Stimulated activated CD4-positive, alpha-beta T cell treated with anti-CD3 and anti-CD28 coated beads, Interleukin-12 subunit alpha, Interleukin-12 subunit beta, amount 100 ng/mL, for 24 hours (primary cell): Measurements from ENCODE around the gene NCAN.
"Not testable (repeated sequence)": the region's sequence is repeated elsewhere in the genome, so short reads cannot be mapped to it uniquely, and the experiment has no call there.

Experiments
- DNase-seq, 2 experiments: peaks; one replicate each; pipeline ENCODE4 v3.0.0-alpha.2; 2020; ENCODE audit warnings: low read depth in 2 of 2

Gene NCAN

DNA sequence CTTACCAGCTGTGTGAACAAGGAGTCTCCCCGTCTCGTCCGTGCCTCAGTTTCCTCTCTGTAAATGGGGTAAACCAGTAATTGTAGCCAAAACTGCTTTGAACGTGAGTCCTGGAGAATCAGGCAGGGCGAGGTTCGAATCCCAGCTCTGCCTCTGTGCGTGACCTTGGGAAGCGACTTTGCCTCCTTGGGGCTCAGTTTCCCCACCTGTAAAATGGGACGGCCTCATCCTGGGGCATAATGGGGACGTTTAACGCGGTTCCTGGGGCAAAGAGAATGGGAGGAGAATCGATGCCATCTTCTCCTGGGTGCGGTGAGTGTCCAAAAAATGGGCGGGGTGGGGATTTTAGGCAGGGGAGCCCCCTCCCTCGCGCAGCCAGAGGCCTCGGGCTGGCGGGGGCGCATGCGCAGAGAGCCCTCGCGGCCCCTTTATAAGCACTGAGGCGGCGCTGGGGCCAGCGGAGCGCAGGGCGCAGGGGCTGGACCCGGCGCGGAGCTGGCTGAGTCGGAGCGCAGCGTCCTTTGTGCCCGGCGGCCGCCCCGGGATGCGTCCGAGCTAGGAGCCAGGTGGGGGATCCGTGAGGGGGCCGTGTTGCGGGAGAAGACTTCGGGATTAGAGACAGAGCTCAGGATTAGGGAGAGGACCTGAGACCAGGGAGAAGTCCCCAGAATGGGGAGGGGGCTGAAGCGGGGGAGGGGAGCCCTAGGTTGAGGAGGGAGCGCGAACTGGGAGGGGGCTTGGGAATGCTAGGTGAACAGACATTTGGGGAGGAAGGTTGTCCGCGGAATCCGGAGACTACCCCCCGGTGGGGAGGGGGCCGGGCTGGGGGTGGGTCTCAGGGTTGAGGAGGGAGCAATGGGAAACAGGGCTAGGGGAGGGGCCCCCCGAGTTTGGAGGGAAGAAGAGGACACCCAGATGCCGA lies at the start of gene NCAN:
TSS of gene NCAN (plus strand) at position 460 of the 922 bp plus-strand sequence. CDS start 4,996 bp downstream, outside the sequence.
- DNase-seq: no peak

DNA sequence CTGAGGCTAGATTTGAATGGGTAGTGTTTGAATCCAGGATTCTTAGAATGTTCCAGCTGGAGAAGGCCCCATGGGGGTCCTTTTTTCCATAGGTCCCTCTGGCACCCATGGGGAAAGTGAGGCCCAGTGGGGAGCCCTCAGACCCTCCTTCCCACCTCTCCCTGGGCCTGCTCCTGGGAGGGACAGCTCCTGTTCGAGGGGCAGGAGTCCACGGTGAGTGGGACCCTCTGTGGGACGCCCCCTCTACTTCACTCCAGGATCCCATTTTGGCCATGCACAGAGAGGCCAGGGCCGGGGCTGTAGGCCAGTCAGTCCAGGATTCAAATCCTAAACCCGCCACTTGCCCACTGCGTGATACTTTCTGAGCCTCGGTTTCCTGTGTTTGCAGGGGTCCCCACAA lies 49.3 kb upstream of the NCAN start:
- no peak for DNase-seq

- DNase-seq: no peak
These were observed 46.4 kb upstream of the NCAN start for GRCh38 chr19:19165396-19165795.

DNA sequence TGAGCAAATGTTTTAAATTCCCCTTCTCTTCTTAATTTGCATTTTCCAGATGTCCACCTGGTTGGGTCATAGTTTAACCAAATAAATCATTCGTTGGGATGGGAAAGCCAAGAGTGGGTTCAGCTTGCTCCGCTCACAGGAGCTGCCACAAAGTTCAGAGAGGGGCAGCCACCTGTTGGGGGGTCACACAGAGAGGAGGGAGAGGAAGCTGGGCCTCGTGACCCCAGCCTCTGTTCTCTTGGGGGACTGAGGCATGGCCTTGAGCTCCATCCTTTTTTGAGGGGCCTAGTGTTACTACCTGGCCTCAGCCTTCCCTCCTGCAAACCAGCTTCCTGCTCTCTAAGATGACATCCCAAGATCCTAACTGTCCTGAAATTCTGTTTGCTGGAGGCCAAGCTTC lies 44.1 kb upstream of the NCAN start:
- DNase-seq: no peak

GRCh38 chr19:19169236-19170052 lies 42.3 kb upstream of the NCAN start:
- DNase-seq: no peak

- peak; percentile 61 to 82 for DNase-seq
These were observed 41.5 kb upstream of the NCAN start, which contains the start of gene MEF2B for GRCh38 chr19:19170053-19170872. Gene MEF2B (minus strand): TSS chr19:19170263. CDS start chr19:19150735, 19,528 bp downstream.

- no peak for DNase-seq
These were observed 40.7 kb upstream of the NCAN start for GRCh38 chr19:19170873-19171672.

GRCh38 chr19:19171821-19172532 lies 39.8 kb upstream of the NCAN start:
- no peak for DNase-seq

GRCh38 chr19:19173243-19173642 lies 38.5 kb upstream of the NCAN start:
- not testable (repeated sequence) for DNase-seq

DNA sequence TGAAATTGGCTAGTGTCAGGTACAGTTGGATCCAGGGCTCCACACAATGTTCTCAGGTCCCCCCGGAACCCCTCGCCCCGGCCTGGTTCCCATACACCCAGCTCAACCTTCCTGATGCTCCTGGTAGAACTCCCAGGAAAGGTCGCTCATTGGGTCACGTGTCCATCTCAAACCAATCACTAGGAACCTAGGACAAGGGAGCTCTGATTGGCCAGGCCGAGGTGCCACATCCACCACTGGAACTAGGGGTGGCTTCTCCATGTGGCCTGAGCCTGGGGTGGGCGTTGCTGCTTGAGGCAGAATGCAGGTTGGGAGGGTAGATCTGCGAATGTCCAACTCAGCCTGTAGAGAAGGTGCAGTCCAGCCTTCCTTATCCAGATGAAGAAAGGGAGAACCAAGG lies 34.8 kb upstream of the NCAN start:
- no peak for DNase-seq

DNA sequence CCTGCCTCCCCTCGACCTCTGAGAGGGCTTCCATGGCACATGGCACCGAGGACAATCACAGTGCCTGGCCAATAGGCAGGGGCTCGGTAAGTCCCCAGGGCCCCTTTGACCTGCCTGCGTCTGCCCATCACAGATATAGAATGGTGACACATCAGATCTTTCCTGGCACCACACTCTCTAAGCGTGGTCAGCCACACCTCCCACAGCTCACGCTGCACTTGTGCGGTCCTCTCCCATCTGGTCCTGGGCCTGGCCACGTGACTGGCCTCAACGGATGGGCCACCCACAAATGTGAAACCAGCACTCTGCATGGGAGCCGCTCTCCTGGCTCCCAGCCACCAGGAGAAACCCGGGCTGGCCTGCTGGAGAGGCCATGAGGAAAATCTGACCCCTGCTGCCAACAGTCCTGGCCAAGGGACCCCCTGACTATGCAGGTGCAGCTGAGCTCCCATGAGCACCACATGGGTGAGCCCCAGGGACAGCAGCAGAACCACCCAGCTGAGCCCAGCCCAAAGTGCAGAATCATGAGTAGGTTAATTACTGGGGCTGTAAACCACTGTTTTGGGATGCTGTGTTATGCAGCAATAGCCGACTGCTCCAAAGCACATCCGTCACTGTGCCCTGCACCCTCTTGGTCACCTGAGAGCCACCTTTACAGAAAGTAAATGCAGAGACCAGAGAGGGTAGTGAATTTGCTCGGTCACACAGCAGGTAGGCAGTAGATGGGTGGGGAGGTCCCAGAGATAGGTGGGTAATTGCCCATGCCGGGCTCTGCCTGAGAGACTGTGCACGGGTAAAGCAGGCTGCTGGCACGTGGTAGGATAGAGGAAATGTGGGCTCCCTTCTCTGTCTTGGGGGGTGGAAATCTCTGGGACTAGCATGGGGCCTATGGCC lies 32.0 kb upstream of the NCAN start:
- DNase-seq: no peak

DNA sequence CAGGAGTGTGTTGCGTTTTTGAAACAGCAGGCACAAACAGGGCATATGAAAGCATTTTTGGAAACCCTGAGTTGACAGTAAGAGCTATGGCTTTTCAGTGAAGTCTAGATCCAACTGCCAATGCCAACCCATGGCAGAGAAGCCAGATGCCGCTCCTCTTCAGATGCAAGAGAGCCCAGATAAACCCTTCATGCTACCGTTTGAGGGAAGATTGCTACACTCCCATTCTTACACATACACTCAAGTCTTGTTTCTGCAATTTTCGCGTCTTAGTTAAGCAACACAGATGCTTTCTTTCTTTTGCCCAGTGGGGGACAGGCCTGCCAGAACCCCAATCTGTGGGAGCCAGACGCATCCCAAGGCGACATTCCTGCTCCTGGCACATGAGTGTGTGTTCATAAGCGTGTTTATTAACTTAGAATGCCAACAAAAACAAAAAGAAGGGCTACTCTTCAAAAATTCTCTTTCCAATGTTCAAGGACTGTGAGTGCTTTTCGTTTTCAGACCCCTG lies 30.2 kb upstream of the NCAN start:
- DNase-seq: no peak

DNA sequence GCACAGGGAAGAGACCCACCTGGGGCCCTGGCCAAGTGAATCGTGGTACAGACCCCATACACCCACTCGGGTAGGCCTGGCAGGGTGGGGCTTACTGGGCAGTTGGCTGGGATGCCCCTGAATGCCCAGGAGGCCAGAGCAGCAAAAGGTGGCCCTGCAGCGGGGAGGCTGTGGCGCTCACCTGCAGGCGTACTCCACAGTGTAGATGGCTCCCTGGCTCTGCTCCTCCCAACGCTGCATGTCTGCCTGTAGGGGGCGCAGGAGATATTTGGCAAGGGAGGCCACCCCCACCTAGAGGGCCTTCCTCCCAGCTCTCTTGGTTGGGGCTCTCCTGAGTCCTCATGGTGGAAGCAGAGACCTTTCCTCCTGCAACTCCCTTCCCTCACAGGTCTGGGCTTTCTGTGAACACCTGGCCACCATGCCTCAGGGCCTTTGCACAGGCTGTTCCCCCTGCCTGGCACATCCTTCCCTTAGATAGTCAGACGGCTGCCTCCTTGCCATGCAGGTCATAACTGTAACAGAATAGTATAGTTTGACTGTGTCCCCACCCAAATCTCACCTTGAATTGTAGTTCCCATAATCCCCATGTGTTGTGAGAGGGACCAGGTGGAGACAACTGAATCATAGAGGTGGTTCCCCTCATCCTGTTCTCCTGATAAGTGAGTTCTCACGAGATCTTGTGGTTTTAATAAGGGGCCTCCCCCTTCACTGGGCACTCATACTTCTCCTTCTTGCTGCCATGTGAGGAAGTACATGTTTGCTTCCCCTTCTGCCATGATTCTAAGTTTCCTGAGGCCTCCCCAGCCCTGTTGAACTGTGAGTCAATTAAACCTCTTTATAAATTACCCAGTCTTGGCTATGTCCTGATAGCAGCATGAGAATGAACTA lies 25.7 kb upstream of the NCAN start:
- DNase-seq: peak; percentile 37 to 45

DNA sequence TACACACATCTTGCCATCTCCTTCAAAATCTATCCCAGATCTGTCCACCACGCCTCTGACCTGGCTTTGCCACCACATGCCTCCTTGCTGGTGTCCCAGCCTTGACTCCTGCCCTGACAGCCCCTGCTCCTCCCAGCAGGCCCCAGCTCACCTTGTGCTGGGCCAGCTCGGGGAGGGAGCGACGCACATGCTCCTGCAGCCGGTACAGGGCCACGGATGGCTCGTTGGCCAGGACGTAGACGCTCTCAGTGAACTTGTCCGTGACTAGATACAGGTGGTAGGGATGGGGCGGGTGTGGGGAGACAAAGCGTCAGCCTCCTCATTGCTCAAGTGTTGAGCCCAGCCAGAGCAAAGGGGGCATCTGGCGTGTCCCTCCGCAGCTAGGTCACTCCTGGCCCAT lies 25.0 kb upstream of the NCAN start:
- no peak for DNase-seq

DNA sequence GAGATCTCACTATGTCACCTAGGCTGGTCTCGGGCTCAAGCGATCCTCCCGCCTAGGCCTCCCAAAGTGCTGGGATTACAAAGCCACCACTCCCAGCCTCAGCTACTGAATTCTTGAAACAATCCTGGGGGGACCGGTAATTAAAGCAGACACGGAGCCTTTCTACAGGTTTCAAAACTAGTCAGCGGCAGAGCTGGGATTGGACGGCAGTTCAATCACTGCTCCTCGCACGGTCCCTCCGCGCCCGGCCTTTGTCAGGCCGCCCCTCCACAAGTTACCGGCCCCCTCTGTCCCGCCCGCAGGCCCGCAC lies 20.0 kb upstream of the NCAN start:
- no peak for DNase-seq

DNA sequence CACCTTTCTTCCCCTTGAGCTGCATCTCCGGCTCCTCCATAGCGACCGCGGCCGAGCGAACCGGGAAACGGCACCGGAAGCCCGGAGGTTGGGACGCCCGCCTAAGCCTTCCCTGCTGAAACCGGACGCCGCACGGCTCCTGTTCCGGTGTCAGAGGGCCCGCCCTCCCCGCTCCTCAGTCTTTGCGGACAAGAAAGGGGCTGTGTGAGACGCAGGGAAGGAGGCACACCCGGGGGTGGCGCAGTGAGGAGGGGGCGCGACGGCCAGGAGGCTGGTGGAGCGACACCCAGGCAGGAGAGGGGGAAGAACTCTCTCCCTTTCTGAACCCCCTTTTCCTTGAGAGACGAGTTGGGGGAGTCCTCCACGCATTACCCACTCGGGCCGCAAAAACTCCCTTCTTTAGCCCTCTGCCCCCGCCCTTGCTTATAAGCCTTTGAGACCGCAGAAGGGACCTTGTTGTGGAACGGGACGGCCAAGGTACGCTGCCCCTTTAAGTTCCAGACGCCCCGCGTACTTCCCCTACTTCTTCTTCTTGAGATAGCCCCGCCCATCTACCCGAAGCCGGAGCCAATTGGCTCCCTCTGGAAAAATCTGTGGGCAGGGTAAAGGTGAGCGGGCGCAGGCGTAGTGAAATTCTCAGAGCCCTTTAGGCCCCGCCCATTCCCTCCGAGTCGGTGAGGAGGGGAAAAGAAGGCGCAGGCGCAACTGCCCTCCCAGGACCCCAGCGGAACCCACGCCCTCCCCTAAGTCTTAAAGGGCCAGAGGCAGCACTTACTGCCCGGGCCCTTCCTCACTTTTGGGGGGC lies 19.5 kb upstream of the NCAN start, which contains the start of the genes BORCS8 and RFXANK:
TSS of gene BORCS8 (minus strand) at position 75 of the 805 bp plus-strand sequence. CDS start at position 40, 35 bp downstream.
TSS of gene RFXANK (plus strand) at position 181 of the 805 bp plus-strand sequence. CDS start 1,689 bp downstream, outside the sequence.
- DNase-seq: peak; percentile 98

GRCh38 chr19:19192910-19193423 lies 18.8 kb upstream of the NCAN start:
- no peak for DNase-seq
